Measurements from ENCODE around the gene ZNF8. TPM values are rescaled to one million over a fixed set of nuclear protein-coding genes. Genes with fewer than 3 reads are reported as not detected.
"Not testable (repeated sequence)": the region's sequence is repeated elsewhere in the genome, so short reads cannot be mapped to it uniquely, and the experiment has no call there.

Gene ZNF8
- total RNA-seq, 1 experiment from 2014 or later = 4.9 TPM

DNA sequence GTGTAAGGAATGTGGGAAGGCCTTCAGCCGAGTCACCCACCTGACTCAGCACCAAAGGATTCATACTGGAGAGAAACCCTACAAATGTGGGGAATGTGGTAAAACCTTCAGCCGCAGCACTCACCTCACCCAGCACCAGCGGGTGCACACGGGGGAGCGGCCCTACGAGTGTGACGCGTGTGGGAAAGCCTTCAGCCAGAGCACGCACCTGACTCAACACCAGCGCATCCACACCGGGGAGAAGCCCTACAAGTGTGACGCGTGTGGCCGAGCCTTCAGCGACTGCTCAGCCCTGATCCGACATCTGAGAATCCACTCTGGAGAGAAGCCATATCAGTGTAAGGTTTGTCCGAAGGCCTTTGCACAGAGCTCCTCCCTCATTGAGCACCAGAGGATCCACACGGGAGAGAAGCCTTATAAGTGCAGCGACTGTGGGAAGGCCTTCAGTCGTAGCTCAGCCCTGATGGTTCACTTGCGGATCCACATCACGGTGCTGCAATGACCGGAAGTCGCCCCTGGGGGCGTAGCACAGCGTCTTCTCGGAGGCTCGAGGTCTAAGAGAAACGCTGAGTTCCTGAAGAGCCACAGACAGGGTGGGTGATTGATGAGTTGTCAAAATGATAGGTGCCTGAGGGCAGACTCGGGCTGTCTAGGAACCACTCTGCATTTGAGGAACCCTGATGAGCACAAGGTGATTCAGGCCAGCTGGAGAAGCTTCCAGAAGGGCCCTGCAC is 60.2 kb downstream of the ZNF8 start:
- Mint-ChIP-seq H3K4me3 (ENCODE audit: unreplicated experiment) (no peak overlapping the region), H3K36me3 (ENCODE audit: insufficient read depth, unreplicated experiment) (peaks cover 16% of the 10 kb centered on the region), H3K4me1 (ENCODE audit: insufficient read depth, unreplicated experiment) (no peaks in the 10 kb centered on the region), H3K27ac (ENCODE audit: low read depth, unreplicated experiment) (no peak overlapping the region), H3K9me3 (ENCODE audit: unreplicated experiment) (peaks cover 7% of the 10 kb centered on the region), H3K27me3 (ENCODE audit: insufficient read depth, unreplicated experiment) (no peaks in the 10 kb centered on the region)
- TF ChIP-seq, protein P1, sequence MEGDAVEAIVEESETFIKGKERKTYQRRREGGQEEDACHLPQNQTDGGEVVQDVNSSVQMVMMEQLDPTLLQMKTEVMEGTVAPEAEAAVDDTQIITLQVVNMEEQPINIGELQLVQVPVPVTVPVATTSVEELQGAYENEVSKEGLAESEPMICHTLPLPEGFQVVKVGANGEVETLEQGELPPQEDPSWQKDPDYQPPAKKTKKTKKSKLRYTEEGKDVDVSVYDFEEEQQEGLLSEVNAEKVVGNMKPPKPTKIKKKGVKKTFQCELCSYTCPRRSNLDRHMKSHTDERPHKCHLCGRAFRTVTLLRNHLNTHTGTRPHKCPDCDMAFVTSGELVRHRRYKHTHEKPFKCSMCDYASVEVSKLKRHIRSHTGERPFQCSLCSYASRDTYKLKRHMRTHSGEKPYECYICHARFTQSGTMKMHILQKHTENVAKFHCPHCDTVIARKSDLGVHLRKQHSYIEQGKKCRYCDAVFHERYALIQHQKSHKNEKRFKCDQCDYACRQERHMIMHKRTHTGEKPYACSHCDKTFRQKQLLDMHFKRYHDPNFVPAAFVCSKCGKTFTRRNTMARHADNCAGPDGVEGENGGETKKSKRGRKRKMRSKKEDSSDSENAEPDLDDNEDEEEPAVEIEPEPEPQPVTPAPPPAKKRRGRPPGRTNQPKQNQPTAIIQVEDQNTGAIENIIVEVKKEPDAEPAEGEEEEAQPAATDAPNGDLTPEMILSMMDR (IDR thresholded peaks at IDR 0.05; ENCODE audit: unreplicated experiment) = no peak
- ChIA-PET POLR2A (no interaction called here), CTCF (interaction anchor here (1.1 kb wide), 1 partner anchor 25 kb away, joined by 4 read pairs; no protein-coding TSS in a partner anchor)
- BruUV-seq (replicated peaks) = no TSS peak
- intact Hi-C loops (cut with micrococcal nuclease) = no loop called here
- no peak for DNase-seq (ENCODE audit: unreplicated experiment)

DNA sequence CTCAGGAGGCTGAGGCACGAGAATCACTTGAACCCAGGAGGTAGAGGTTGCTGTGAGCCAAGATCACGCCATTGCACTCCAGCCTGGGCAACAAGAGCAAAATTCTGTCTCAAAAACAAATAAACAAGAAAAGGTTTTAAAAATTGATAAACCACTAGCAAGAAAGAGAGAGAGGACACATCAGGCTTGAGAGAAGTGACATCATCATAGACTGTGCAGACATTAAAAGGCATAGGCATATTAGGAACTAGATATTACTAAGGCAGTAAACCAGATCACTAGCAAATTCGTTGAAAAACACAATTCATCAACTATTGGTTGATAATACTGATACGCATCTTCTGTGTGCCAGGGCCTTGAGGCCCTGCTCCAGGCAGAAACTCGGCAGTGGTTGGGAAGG is 66.8 kb downstream of the ZNF8 start:
- no peak for DNase-seq (ENCODE audit: unreplicated experiment)
- H3K4me3 Mint-ChIP-seq (ENCODE audit: unreplicated experiment) = no peak overlapping the region
- H3K9me3 Mint-ChIP-seq (ENCODE audit: unreplicated experiment) = peaks cover 6% of the 10 kb centered on the region
- H3K27ac Mint-ChIP-seq (ENCODE audit: low read depth, unreplicated experiment) = no peak overlapping the region
- BruUV-seq (replicated peaks) = no TSS peak
- CTCF ChIA-PET = interaction anchor here (2.6 kb wide), 1 partner anchor 17 kb away, joined by 7 read pairs; no protein-coding TSS in a partner anchor
- peaks cover 5% of the 10 kb centered on the region for H3K4me1 Mint-ChIP-seq (ENCODE audit: insufficient read depth, unreplicated experiment)
- POLR2A ChIA-PET = interaction anchor here (2.3 to 4.2 kb wide), 2 partner anchors 12 to 17 kb away, joined by 10 to 17 read pairs; no protein-coding TSS in a partner anchor
- H3K36me3 Mint-ChIP-seq (ENCODE audit: insufficient read depth, unreplicated experiment) = no peaks in the 10 kb centered on the region
- no peaks in the 10 kb centered on the region for H3K27me3 Mint-ChIP-seq (ENCODE audit: insufficient read depth, unreplicated experiment)
- TF ChIP-seq, protein P1 (IDR thresholded peaks at IDR 0.05; ENCODE audit: unreplicated experiment) = no peak
- intact Hi-C loops (cut with micrococcal nuclease) = no loop called here

DNA sequence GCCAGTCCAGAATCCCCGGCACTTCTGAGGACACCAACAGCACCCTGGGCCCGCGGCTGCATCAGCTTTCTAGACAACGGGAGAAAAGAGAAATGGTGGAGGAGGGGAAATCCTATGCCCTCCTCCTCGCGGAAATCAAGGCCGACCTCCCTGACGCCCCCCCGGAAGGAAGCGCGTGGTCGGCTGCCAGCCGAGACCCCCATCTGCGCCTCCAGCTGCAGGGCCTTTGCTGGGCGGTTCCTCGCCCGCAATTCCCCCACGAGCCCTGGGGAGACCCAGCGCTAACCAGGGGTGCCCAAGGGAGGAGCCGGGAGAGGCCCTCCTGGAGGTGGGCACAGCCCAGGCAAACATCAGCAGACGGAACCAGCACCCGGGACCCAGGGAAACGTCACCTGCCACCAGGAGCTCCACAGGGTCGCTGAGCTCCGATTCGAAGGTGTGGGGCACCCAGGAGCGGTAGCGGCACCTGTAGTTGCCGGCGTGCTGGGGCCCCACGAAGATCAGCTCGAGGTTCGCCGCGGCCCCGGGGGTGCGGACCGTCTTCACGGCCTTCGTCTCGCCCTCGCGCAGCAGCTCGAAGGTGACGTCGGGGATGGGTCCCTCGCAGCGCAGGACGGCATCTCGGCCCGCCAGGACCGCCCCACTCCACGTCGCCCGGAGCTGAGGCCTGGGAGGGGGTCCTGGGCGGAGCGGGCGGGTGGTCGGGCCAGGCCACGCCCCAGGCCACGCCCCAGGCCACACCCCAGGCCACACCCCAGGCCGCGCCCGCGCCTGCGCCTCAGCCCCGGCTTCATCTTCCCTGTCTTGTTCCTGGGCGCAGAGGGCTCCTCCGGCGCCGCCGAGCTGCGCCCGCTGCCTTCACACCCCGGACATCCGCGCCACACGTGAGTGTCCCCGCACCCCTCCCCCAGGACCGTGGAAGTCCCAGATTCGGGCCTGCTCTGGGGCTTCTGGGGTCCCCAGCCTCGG is 68.5 kb downstream of the ZNF8 start:
- no peaks in the 10 kb centered on the region for H3K27me3 Mint-ChIP-seq (ENCODE audit: insufficient read depth, unreplicated experiment)
- ChIA-PET POLR2A (interaction anchor here (0.6 to 4.2 kb wide), 12 partner anchors 14 to 532 kb away, joined by 3 to 32 read pairs (median 7); partner anchors contain the start of genes ZNF497, ZNF552, ZNF837 and ZSCAN22), CTCF (interaction anchor here (0.6 to 2.6 kb wide), 4 partner anchors 17 to 1072 kb away, joined by 3 to 7 read pairs (median 3); no protein-coding TSS in a partner anchor)
- H3K27ac Mint-ChIP-seq (ENCODE audit: low read depth, unreplicated experiment) = peak overlapping the region; percentile 64
- TSS peak; percentile 31 for BruUV-seq (replicated peaks)
- H3K36me3 Mint-ChIP-seq (ENCODE audit: insufficient read depth, unreplicated experiment) = no peaks in the 10 kb centered on the region
- peak overlapping the region; percentile 84 for H3K4me3 Mint-ChIP-seq (ENCODE audit: unreplicated experiment)
- H3K4me1 Mint-ChIP-seq (ENCODE audit: insufficient read depth, unreplicated experiment) = peaks cover 5% of the 10 kb centered on the region
- H3K9me3 Mint-ChIP-seq (ENCODE audit: unreplicated experiment) = peaks cover 6% of the 10 kb centered on the region
- intact Hi-C loops (cut with micrococcal nuclease) = no loop called here
- peak; percentile 50 for DNase-seq (ENCODE audit: unreplicated experiment)
- TF ChIP-seq, protein P1 (IDR thresholded peaks at IDR 0.05; ENCODE audit: unreplicated experiment) = no peak

DNA sequence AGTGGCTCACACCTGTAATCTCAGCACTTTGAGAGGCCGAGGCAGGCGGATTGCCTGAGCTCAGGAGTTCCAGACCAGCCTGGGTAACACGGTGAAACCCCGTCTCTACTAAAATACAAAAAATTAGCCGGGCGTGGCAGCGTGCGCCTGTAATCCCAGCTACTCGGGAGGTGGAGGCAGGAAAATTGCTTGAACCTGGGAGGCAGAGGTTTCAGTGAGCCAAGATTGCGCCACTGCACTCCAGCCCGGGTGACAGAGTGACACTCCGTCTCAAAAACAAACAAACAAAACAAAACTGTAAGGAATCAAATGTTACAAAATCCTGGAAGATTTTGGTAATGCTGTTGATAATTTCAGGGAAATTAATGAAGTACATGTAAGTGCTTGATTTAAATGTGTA is 69.3 kb downstream of the ZNF8 start:
- POLR2A ChIA-PET = interaction anchor here (0.7 to 4.2 kb wide), 9 partner anchors 13 to 33 kb away, joined by 3 to 32 read pairs (median 9); partner anchors contain the start of genes ZNF497, ZNF837 and ZSCAN22
- BruUV-seq (replicated peaks); DNase-seq (ENCODE audit: unreplicated experiment); H3K27me3 Mint-ChIP-seq (ENCODE audit: insufficient read depth, unreplicated experiment); H3K9me3 Mint-ChIP-seq (ENCODE audit: unreplicated experiment); H3K4me1 Mint-ChIP-seq (ENCODE audit: insufficient read depth, unreplicated experiment); intact Hi-C loops (cut with micrococcal nuclease); H3K36me3 Mint-ChIP-seq (ENCODE audit: insufficient read depth, unreplicated experiment): not testable (repeated sequence)
- H3K4me3 Mint-ChIP-seq (ENCODE audit: unreplicated experiment) = peak overlapping the region; percentile 84
- peak overlapping the region; percentile 64 for H3K27ac Mint-ChIP-seq (ENCODE audit: low read depth, unreplicated experiment)
- CTCF ChIA-PET = interaction anchor here (1.4 to 2.6 kb wide), 2 partner anchors 16 to 19 kb away, joined by 3 to 7 read pairs; no protein-coding TSS in a partner anchor

All from MCF 10A (cell line).